GM21529 (cell line): ENCODE results near the gene C12orf42.
A peak's percentile ranks its signal among the peaks of the same experiment; 100 is the strongest.

ENCODE experiments used
- ATAC-seq: cut with Tn5 transposase; IDR thresholded peaks from one replicate; pipeline ENCODE4 v1.9.1; 2021; ENCODE audit not compliant: unreplicated experiment

Gene C12orf42

DNA sequence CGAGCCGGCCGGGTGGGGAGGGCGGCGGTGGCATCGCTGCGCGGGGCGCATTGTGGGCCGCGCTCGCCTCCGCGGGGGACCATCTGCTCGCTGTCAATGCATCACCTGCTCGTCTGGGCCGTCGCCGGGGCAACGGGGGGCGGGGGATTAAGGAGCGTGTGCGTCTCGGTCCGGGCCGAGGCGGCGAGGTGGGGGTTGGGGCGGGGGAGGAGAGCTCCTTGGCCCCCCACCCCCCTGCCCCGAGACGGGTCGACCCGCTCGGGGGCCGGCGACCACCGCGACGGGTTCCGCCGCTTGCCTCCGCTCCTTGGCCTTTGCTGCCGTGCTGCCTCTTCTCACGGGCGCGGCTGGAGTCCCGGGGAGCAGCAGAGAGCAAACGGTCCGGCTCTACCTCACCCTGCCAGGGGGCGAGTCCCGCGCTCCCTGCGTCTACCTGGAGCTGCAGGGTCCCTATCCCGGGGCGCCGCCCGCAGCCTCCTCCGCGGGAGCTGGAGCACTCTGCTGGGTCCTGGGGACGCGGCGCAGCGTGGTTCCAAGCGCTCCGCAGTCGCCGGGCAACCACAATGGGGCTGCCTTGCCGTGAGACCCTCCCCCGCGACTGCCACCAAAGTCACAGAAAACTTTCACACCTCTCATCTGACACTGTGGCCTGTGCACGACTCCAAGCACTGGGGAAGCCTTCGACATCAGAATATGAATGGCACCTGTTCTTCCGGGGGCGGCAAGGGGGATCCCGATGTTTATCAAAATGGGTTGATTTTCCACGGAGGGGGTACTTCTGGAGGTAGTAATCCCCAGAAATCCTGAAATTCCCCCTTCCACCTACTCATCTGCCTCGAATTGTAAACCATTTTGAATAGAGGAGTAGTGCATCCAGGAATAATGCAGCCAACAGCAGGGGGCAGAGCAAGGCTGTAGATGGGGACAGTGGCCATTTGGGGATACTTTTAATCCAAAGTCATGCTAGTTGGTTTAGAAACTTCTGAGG is at the start of gene C12orf42:
TSS of gene C12orf42 (minus strand) at position 500 of the 988 bp plus-strand sequence. CDS start 17,542 bp downstream, outside the sequence.
- ATAC-seq = peak; percentile 67

DNA sequence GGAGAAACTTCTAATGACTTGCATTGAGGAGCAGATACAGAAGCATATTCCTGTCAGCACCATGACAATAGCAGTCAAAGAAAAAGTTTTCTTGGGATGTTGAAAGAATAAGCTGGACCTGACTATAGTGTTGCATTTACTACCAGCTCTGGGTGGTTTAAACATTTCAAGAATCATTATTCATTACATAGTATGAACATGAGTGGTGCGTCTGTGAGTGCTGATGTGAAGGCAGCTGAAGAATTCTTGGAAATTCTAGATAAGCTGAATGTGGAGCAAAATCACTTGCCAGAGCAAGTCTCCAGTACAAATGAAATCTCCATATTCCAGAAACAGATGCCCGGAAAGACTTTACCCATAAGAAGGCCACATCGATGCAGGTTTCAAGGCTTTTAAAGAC is 46.3 kb upstream of the C12orf42 start:
- no peak for ATAC-seq

DNA sequence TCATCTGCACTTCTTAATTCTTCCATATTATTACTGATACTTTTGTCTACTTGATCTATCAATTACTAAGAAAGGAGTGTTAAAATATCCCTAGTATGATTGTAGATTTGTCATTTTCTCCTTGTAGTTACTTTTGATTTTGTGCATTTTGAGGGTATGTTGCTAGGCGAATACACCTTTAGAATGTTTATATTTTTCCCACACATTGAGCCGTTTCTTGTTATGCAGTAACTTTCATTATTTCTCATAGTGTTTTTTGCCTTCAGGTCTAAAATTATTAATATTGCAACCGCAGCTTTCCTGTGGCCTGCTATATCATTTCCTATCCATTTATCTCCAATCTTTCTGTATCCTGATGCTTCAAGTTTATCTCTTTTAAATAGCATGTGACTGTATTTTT is 44.6 kb upstream of the C12orf42 start:
- no peak for ATAC-seq

DNA sequence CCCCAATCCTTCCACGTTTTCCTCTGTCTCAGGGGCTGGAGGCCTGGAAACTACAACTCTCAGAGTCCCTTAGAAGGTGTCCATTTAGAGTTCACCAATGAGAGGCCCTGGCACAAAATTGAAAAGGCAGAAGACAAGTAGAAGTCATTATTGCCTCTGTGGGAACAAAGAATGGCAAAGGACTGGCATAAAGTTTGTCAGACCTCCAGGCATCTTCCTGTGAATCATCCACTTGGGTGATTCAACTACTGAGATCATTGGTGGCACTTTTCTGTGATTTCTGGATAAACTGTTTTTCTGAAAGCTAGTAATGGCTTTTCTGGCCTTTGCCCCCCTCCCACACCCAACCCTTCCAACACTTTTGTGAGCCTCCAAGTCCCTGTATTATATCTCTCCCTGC is 42.6 kb upstream of the C12orf42 start:
- ATAC-seq = no peak

DNA sequence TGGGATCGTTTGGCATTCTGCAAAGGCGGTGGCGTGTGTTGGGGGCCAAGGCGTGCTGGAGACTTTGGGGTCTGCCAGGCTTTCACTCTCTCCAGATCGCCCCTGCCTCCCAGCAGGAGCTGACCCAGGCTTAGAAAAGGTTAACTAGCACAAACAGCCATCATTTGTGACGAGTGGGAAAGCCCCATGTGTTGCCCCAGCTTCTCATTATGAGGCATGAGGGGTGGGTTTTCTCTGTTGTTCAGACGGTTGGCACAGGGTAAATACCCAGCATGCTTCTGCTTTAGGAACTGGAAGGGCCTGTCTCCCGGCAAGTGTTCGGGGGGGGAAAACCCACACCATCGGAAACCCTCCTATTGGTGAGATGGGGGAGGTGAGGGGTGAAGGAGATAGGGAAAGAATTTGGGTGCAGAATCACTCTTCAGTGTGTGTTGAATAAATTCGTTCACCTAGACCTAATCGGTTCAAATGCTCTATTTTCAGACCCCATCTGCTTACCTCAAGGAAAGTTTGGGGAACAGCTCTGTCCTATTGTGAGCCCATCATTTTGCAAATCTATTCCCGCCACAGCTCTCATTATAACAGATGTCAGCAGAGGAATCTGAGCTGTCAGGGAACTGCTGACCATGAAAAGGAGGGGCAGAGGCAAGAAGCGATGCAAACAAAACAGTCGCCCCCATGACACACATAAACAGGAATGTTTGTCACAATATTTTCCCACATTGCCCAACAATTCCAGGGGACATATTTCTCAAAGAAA is 34.7 kb upstream of the C12orf42 start:
- ATAC-seq = peak; percentile 63

DNA sequence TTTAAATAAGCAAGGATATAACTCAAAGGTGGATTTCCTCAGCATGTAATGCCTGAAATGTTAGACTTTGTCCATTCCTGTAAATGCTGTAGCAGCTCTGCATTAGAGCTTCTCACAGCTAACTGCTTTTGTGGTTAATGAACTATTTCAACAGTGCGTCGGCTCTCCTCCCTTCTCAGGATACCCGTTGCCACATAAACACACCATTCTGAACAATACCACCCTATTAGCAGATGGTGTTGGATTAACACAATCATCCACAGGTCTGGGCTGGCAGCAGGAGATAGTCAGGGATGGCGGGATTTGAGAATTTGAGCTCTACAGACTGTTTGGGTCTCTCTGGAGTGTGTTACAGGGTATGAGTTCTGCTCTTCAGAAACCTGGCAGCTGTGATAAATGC is 33.5 kb upstream of the C12orf42 start:
- ATAC-seq = no peak

DNA sequence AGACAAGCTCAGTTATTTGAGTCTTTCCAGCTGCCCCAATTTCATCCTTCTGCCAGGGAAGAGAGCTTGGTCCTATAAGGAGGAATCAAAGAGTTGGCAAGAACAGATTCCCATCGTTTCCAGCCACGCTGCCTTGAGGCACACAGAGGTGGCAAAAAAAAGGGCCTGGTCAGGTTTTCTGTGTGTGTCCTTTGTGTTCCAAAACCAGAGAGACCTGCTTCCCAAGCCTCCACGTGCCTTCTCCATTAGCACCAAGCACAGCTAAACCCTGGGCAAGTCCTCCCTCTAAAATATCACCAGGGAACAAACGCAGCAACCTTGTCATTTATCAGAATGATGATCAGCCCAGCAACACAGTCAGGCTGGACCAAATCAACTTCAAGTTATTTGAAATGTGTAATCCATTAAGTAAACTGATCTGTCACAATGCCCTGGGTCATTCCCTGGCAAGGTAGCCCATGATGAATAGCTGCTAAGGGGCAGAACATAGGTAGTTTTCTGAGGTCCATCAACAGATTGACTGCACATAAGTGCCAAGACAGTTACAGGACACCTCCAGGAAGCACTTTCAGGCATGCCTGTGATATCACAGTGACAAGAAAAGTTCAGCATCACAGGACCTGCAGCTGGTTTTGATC is 28.6 kb upstream of the C12orf42 start:
- no peak for ATAC-seq

DNA sequence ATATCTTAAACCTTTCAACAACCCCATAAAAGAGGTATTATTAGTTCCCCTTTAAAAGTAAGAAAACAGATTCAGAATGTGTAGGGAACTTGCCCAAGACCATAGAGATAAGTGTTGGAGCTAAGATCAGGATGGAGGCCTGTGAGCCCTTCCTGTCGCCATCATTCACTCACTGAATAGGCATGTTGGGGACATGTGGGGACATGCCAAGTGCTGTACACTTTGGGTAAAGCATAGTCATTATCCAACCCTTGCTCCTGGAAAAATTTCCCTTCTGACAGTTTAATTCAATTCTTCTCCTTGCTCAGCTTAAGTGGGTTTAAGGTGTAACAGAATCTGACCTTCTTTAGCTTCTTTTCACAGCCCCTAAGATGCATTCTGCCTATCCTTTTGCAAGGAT is 28.0 kb upstream of the C12orf42 start:
- ATAC-seq = no peak

DNA sequence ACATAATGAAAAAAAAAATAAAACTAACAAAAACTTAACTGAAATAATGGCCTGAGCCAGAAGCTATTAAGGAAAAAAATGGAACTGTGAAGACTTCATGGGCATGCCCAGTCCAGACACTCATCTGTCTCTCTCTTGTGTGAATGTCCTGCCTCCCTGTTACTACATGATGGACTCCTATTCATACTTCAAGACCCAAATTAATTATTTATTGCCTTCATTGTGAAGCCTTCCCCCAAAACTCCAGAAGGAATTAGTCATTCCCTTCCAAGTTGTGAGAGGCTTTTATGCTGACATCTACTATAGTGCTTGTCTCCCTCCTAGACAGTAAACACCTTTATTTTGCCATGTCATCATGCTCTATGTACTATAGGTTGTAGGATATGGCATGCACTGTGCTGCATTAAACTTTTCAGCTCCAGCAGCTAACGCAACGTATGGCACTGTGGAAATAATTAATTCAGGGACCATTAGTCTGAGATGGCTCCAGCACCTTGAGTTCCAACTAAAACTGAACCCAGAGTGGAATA is 25.0 kb upstream of the C12orf42 start:
- no peak for ATAC-seq

DNA sequence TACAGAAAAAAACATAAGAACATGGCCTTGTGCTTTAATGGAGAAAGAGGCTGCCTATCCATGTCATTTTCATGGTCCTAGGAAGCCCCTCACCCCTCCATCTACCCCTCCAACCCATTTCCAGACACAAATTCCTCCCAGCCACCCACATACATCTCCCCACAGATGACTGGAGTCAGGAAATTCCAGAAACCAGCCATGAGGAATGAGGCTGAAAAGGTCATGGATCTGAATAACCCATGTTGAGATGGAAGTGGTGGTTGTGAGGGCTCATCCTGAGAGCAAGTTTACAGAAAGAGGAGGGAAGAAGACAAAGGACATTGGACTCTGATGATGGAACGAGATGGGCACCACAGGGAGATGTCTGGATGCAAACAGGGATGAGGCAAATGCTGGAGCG is 23.9 kb upstream of the C12orf42 start:
- ATAC-seq = no peak

DNA sequence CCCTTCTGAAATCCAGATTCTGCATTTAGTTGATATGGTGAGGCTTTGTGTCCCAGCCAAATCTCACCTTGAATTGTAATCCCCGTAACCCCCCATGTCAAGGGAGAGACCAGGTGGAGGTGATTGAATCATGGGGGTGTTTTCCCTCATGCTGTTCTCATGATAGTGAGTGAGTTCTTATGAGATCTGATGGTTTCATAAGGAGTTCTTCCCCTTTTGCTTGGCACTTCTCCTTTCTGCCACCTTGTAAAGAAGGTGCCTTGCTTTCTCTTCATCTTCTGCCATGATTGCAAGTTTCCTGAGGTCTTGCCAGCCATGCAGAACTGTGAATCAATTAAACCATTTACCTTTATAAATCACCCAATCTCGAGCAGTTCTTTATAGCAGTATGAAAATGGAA is 23.1 kb upstream of the C12orf42 start:
- no peak for ATAC-seq

DNA sequence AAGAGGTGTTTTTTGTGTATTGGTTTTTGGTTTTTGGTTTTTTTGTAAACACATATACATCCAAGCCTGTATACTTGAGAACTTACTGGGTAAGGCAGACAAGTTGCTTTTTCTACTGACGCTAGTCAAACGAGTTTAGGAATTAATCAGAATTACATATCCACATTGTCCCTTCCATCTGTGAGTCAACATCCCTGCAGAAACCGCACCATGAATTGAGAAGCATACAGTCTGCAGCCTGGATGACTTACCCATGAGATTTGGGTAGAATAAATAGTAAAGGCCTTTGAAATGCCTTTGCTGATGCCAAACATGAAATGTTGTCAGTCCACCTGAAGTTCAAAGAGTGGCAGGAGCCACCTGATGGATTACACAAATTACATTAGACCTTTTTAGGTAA is 21.4 kb upstream of the C12orf42 start:
- ATAC-seq = no peak

DNA sequence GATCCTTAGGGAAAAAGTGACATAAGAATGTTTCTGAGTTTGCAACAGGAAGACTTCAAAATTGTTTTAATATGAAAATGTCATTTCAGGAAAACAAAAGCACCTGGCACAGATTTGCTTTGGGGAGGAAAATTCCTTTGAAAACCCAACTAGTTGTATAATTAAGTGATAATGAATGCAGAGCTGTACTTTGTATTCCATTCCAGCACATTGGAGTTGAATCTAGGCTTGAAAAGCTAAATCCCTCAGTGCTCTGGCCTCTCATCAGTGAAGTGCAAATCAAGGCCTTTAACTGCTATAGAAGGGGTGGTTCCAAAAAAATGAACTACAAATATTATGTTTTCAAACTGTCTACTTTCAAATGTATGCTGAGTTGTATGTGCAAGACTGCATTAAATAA is 19.6 kb upstream of the C12orf42 start:
- ATAC-seq = no peak

DNA sequence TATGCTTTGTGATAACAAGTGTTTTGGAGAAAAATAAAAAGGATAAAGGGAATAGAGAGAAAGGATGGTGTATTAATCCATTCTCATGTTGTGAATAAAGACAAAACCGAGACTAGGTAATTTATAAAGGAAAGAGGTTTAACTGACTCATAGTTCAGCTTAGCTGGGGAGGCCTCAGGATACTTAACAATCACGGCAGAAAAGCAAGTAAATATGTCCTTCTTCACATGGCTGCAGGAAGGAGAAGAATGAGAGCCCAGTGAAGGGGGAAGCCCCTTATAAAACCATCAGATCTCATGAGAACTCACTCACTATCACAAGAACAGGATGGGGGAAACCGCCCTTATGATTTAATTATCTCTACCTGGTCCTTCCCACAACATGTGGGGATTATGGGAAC is 18.1 kb upstream of the C12orf42 start:
- no peak for ATAC-seq

DNA sequence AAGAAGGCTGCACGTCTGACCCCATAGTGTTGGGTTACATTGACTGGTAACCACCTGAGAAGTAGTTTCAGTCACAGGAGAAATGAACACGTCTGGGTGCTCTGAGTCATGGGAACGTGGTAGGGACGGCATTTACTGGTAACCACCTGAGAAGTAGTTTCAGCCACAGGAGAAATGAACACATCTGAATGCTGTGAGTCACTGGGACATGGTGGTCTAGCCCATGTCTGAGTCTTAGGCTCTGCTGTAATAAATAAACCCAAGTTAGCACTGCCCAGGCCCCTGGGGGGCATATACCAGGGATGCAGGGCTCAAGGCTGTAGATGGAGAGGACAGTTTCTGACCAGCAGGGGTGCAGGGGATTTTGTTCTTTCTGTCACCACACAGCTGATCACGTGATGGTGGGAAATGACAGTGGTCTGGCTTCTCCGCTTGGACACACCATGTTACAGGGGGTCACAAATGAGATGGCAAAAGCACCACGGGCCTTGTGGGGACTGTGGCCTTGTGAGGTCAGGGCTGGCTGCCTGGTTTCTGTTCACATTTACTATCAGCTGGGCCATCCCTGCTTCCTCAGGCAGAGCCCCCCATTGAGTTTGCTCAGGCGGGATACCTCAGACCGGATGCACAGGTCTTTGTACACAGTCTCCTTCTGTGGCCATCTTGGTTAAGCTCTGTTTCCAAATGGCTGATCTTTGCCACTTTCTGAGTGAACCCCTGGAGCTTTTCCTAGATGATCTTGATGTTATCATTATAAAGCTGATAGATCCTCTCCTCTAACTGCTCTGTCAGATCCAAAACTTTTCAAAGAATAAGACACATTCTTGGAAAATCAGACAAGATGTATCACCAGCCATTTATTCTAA is 9.8 kb upstream of the C12orf42 start:
- peak; percentile 90 for ATAC-seq

DNA sequence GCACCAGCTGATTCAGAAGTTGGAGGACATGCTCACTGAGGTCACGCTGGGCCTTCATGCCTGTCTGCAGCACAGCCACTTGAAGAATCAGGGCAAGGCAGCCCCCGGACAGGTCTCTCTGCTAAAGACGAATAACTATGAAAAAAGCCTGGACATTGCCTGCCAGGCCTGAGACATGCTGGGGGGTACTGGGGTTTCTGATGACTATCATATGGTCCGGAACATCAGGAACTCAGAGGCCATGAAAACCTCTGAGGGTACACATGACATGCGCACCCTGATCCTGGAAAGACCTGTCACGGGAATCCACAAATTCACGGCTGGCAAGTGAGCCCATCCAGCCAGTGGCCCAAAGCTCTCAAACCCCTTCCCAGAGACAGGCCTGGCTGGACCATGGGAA is 8.8 kb upstream of the C12orf42 start:
- no peak for ATAC-seq

DNA sequence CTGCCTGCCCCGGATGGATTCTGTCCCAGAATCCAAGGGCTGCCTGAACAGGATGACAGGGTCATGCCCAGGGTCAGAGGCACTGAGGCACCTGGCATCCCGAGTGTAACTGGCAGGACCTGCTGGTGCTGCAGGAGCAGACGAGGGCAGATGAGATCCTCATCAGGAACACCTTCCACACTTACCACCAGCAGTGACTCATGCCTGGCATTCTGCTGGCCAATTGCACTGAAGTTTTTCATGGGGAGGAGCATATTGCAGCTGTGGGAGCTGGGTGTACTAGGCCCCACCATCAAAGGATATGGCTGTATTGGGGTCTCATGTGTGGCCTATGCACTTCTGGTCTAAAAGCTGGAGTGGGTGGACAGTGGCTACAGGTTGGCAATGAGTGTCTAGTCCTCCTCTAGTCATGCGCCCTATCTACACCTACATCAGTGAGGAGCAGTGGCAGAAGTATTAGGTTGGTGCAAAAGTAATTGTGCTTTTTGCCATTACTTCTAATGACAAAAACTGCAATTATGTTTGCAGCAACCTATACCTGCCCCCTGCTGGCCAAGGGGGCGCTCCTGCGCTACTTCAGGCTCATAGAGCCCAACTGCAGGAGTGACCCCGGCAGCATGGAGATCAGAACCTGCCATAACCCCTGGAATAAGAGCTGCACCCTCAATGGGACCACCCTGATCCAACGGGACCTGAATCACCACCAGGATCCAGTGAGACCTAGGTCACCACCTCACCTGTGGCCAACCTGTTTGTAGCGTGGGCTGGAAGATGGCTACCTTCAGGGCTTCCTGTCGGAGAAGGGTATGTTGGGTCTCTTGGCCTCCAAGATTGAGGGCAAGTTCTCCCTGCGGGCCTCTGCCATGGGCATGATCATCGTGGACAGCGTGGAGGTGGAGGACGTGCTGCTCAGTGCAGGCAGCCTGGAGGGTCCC is 8.0 kb upstream of the C12orf42 start:
- ATAC-seq = no peak

DNA sequence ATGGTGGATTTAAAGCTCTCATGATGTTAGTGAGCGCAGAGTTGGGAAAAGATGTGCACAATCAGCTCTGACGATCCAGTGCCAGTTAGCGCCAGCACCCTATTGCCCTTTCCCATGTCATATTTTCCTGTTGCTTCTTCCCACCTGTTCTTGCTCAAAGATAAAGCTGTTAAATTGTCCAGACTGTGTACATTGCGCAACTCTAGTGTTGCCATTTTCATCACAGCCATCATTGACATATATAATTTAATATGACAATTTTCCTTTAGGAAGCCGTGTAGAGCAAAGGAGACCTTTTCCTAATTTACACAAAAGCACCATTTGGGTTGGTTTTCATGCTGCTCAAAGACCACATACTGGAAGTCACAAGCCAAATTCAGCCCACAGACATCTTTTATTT is 5.7 kb upstream of the C12orf42 start:
- no peak for ATAC-seq

DNA sequence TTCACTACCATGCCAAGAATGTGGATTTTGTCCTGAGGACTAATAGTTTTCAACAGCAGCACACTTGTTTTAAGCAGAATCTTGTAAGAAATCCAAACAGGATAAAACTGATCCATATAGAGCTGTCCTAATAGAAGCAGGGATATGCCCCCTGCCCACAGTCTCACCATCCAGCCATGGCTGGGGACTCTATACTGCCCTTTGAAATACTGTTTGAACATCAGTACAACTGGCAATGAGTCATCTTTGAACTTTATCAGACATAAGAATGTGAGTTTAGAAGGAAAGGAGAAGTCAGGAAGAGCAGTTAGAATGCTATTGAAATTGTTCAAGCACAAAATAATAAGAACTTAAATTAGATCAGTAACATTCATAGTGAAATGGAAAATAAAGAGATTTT is 3.8 kb upstream of the C12orf42 start:
- no peak for ATAC-seq
